ENCODE measurements around the gene RNF187.

Gene RNF187

GRCh38 chr1:228513236-228513900 lies 26.2 kb downstream of the RNF187 start:
- Histone ChIP-seq H3K27me3 (peaks cover 74% of the 10 kb centered on the region), H3K4me3 (ENCODE audit: low read depth in 1 of 2, low read length in 1 of 2) (no peak overlapping the region), H3K36me3 (no peaks in the 10 kb centered on the region), H3K9me3 (no peaks in the 10 kb centered on the region), H3K4me1 (ENCODE audit: control insufficient read depth in 1 of 2, insufficient read depth in 1 of 2, low read depth in 1 of 2, low read length in 1 of 2) (no peaks in the 10 kb centered on the region), H3K27ac (no peak overlapping the region)
- TF ChIP-seq CTCF (IDR thresholded peaks at IDR 0.05): no peak

GRCh38 chr1:228514421-228514820 lies 27.2 kb downstream of the RNF187 start:
- H3K36me3 ChIP-seq: no peaks in the 10 kb centered on the region
- no peak overlapping the region for H3K4me3 ChIP-seq (ENCODE audit: low read depth in 1 of 2, low read length in 1 of 2)
- H3K4me1 ChIP-seq (ENCODE audit: control insufficient read depth in 1 of 2, insufficient read depth in 1 of 2, low read depth in 1 of 2, low read length in 1 of 2): no peaks in the 10 kb centered on the region
- no peak for TF ChIP-seq CTCF (IDR thresholded peaks at IDR 0.05)
- no peaks in the 10 kb centered on the region for H3K9me3 ChIP-seq
- peaks cover 82% of the 10 kb centered on the region for H3K27me3 ChIP-seq
- no peak overlapping the region for H3K27ac ChIP-seq

- no peaks in the 10 kb centered on the region for H3K4me1 ChIP-seq (ENCODE audit: control insufficient read depth in 1 of 2, insufficient read depth in 1 of 2, low read depth in 1 of 2, low read length in 1 of 2)
- H3K4me3 ChIP-seq (ENCODE audit: low read depth in 1 of 2, low read length in 1 of 2): no peak overlapping the region
- no peak overlapping the region for H3K27ac ChIP-seq
- H3K36me3 ChIP-seq: no peaks in the 10 kb centered on the region
- H3K27me3 ChIP-seq: peaks cover 82% of the 10 kb centered on the region
- H3K9me3 ChIP-seq: no peaks in the 10 kb centered on the region
- no peak for TF ChIP-seq CTCF (IDR thresholded peaks at IDR 0.05)
These were observed 28.1 kb downstream of the RNF187 start for GRCh38 chr1:228515200-228515834.

- H3K4me1 ChIP-seq (ENCODE audit: control insufficient read depth in 1 of 2, insufficient read depth in 1 of 2, low read depth in 1 of 2, low read length in 1 of 2): no peaks in the 10 kb centered on the region
- H3K9me3 ChIP-seq: no peaks in the 10 kb centered on the region
- H3K27ac ChIP-seq: no peak overlapping the region
- TF ChIP-seq CTCF (IDR thresholded peaks at IDR 0.05): no peak
- no peaks in the 10 kb centered on the region for H3K36me3 ChIP-seq
- H3K27me3 ChIP-seq: peaks cover 65% of the 10 kb centered on the region
- H3K4me3 ChIP-seq (ENCODE audit: low read depth in 1 of 2, low read length in 1 of 2): no peak overlapping the region
These were observed 30.5 kb downstream of the RNF187 start for GRCh38 chr1:228517655-228518054.

GRCh38 chr1:228527596-228527995 lies 40.4 kb downstream of the RNF187 start:
- H3K27me3 ChIP-seq: peaks cover 7% of the 10 kb centered on the region
- H3K36me3 ChIP-seq: no peaks in the 10 kb centered on the region
- no peaks in the 10 kb centered on the region for H3K9me3 ChIP-seq
- no peak overlapping the region for H3K27ac ChIP-seq
- no peaks in the 10 kb centered on the region for H3K4me1 ChIP-seq (ENCODE audit: control insufficient read depth in 1 of 2, insufficient read depth in 1 of 2, low read depth in 1 of 2, low read length in 1 of 2)
- no peak for TF ChIP-seq CTCF (IDR thresholded peaks at IDR 0.05)
- H3K4me3 ChIP-seq (ENCODE audit: low read depth in 1 of 2, low read length in 1 of 2): no peak overlapping the region

Measured in neutrophil (primary cell).